GM12891 (cell line): ENCODE measurements around the gene TEK.

Experiments used
- PAX5 ChIP-seq: IDR thresholded peaks from 2 replicates; pipeline ENCODE4 v1.6.1; 2011; ENCODE audit warnings: low read length, moderate library complexity, mild to moderate bottlenecking; ENCODE audit not compliant: insufficient read depth, severe bottlenecking
- POLR2A ChIP-seq: IDR thresholded peaks from 2 replicates; pipeline ENCODE4 v1.6.1; 2011; ENCODE audit warnings: low read depth, low read length, control low read depth
- POLR2AphosphoS5 ChIP-seq: IDR thresholded peaks from 2 replicates; pipeline ENCODE4 v1.6.1; 2011; ENCODE audit warnings: low read depth, low read length, control low read depth
- SPI1 ChIP-seq: IDR thresholded peaks from 2 replicates; pipeline ENCODE4 v1.6.1; 2011; ENCODE audit warnings: low read depth, low read length, control low read depth
- TAF1 ChIP-seq: IDR thresholded peaks from 2 replicates; pipeline ENCODE4 v1.6.1; 2011; ENCODE audit warnings: low read depth, low read length, control low read depth

DNA sequence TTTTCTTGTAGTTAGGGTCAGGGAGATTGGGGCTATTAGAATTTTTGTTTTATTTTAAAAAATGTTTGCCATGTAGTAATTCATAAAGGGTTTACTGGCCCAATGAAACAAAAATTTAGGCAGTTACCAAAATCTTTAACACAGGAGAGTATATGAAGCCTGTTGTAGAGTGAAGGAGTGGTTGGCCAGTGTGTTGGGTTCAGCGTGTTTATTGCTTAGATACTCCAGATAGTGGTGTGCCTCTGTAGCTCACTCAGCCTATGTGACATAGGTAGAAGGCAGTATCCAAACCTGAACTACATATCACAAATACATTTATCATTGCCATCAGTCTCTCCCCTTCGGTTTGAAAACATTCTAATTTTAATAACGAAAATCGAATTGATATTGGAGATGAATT lies 1.2 kb downstream of the TEK start:
- no peak for TF ChIP-seq SPI1
- TF ChIP-seq TAF1: no peak
- no peak for TF ChIP-seq POLR2A
- TF ChIP-seq POLR2AphosphoS5: no peak
- TF ChIP-seq PAX5: no peak
